ENCODE measurements around the gene SCRN2. TPM values are rescaled to one million over a fixed set of nuclear protein-coding genes. Genes with fewer than 3 reads are reported as not detected.

SCRN2 gene
- total RNA-seq, 1 donor from 2014 or later, result 59.0 TPM

DNA sequence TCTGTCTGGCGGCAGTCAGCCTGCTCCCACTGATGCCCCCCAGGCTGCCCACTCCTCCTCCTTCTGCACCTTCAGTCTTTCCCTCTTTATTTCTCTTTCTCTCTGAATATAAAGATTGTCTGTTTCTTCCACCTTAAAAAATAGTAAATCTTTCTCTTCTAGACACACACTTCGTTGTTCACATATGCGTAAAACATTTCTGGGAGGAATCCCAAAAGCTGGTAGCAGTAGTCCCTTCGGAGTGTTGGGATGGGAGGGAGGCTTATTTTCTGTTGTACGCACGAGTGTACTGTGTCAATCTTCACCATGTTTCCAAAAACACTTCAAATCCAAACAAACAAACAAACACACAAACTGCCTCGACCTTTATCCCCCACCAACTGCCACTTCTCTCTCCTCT is 29.4 kb downstream of the SCRN2 start:
- Mint-ChIP-seq H3K9me3 (ENCODE audit: low read depth) (no peaks in the 10 kb centered on the region), H3K27ac (peak overlapping the region; percentile 91), H3K4me1 (ENCODE audit: low read depth) (peaks cover 30% of the 10 kb centered on the region), H3K27me3 (no peaks in the 10 kb centered on the region), H3K36me3 (ENCODE audit: insufficient read depth) (peaks cover 12% of the 10 kb centered on the region), H3K4me3 (ENCODE audit: low read depth) (no peak overlapping the region)
- DNase-seq (ENCODE audit: low spot score, unreplicated experiment), result no peak
- TF ChIP-seq CTCF (IDR thresholded peaks at IDR 0.05; ENCODE audit: unreplicated experiment), result no peak

DNA sequence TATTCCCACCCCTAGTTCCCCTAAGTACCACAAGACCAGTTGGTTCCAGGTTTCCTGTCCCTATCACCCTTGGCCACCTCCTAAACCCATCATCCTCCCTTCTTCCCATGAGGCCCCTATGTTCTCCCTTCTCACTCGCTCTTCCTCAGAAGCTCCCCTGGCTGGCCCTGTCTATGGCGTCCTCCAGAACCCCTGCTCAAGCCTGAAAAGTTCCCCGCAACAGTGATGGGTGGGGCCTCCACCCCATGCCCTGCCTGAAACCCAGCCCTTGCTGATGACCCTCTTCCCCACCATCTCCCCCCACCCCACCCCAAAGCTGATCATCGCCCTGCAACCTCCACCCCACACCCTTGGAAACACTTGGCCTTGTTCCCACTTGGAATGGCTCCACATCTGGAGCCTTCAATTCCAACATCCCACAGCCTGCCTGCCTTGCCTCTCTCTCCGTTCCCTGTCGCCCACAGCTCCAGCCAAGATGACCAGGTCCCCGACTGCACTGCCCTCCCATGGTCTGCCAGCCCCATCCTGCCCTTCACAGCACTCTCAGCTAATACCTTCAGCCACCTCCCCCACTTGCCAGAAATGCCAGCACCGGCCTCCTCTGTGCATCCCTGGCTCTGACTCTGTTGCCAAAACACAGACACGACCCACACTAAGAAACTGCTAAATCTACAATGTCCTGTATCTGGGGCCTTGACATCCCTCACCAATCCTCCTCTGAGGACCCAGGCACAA is 30.0 kb downstream of the SCRN2 start:
- Mint-ChIP-seq H3K27ac (peak overlapping the region; percentile 94), H3K36me3 (ENCODE audit: insufficient read depth) (peaks cover 12% of the 10 kb centered on the region), H3K9me3 (ENCODE audit: low read depth) (no peaks in the 10 kb centered on the region), H3K4me1 (ENCODE audit: low read depth) (peaks cover 30% of the 10 kb centered on the region), H3K4me3 (ENCODE audit: low read depth) (peak overlapping the region; percentile 22), H3K27me3 (no peaks in the 10 kb centered on the region)
- DNase-seq (ENCODE audit: low spot score, unreplicated experiment), result no peak
- TF ChIP-seq CTCF (IDR thresholded peaks at IDR 0.05; ENCODE audit: unreplicated experiment), result no peak

GRCh38 chr17:47810200-47810821 is 30.8 kb downstream of the SCRN2 start:
- Mint-ChIP-seq H3K9me3 (ENCODE audit: low read depth) (no peaks in the 10 kb centered on the region), H3K27ac (peak overlapping the region; percentile 94), H3K4me3 (ENCODE audit: low read depth) (peak overlapping the region; percentile 22), H3K36me3 (ENCODE audit: insufficient read depth) (peaks cover 12% of the 10 kb centered on the region), H3K4me1 (ENCODE audit: low read depth) (peaks cover 30% of the 10 kb centered on the region), H3K27me3 (no peaks in the 10 kb centered on the region)
- no peak for TF ChIP-seq CTCF (IDR thresholded peaks at IDR 0.05; ENCODE audit: unreplicated experiment)
- peak; percentile 42 for DNase-seq (ENCODE audit: low spot score, unreplicated experiment)

DNA sequence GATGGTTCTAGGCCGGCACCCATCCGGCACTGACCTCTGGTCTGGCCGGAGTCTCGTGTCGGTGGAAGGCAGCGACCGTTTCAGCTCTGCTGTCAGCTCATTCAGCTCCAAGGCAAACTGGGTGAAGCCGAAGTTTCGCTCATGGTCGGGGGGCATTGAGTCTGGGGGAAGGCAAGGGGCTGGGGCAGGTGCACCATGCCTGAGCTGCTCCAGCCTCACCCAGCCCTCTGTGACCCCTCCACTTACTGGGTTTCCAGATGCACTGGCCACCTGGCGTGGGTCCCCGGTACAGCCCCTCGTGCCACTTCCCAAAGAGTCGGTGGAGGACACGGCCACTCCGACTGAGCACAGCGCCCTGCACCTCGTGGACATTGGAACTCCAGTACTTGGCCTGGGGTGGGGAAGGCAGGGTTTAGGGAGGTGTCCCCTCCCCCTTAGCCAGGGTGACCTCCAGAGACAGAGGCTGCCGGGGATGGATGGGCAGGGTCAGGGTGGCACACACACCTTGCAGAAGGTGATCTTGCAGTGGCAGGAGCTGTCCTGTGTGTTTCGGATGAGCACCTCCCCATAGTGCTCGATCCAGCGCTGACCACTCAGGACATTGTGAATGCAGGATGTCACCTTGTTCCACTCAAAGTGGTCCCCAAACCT is 32.1 kb downstream of the SCRN2 start:
- Mint-ChIP-seq H3K36me3 (ENCODE audit: insufficient read depth) (peaks cover 12% of the 10 kb centered on the region), H3K9me3 (ENCODE audit: low read depth) (no peaks in the 10 kb centered on the region), H3K4me3 (ENCODE audit: low read depth) (no peak overlapping the region), H3K4me1 (ENCODE audit: low read depth) (peaks cover 30% of the 10 kb centered on the region), H3K27me3 (peaks cover 7% of the 10 kb centered on the region), H3K27ac (no peak overlapping the region)
- no peak for TF ChIP-seq CTCF (IDR thresholded peaks at IDR 0.05; ENCODE audit: unreplicated experiment)
- no peak for DNase-seq (ENCODE audit: low spot score, unreplicated experiment)

- no peak for TF ChIP-seq CTCF (IDR thresholded peaks at IDR 0.05; ENCODE audit: unreplicated experiment)
- peaks cover 12% of the 10 kb centered on the region for H3K36me3 Mint-ChIP-seq (ENCODE audit: insufficient read depth)
- H3K9me3 Mint-ChIP-seq (ENCODE audit: low read depth), result no peaks in the 10 kb centered on the region
- peaks cover 15% of the 10 kb centered on the region for H3K27me3 Mint-ChIP-seq
- no peak overlapping the region for H3K27ac Mint-ChIP-seq
- DNase-seq (ENCODE audit: low spot score, unreplicated experiment), result no peak
- H3K4me3 Mint-ChIP-seq (ENCODE audit: low read depth), result no peak overlapping the region
- H3K4me1 Mint-ChIP-seq (ENCODE audit: low read depth), result peaks cover 30% of the 10 kb centered on the region
Observed at GRCh38 chr17:47808036-47808829, 32.8 kb downstream of the SCRN2 start.
